ENCODE results near the gene NANOG.
"Not testable (repeated sequence)": the region's sequence is repeated elsewhere in the genome, so short reads cannot be mapped to it uniquely, and the experiment has no call there.

The NANOG gene

DNA sequence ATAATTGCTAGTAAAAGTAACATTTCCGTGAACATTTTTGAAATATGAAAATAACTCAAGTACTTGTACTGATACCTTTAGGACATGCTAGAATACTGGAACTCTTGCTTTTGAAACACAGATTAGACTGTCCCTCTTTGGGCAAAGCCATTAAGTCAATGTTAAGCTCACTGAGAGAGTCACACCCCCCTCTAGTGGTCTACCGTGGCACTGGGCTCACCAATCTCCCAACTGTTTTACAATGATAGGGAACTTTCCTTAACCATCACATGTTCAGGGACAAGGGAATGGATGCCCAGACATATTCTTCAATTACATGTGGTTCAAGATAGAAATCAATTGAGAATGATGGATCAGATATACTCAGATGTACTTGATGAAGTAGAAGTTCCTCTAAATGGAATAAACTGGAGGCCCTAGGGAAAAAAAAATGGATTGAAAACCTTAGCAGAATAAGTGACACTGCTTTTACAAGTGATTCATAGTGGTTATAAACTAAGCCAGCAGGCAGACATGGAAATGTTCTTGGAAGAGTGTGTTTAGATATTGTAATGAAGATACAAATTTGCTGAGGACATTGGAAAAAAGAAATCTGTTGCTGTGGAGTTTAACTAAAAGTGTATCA lies 17.8 kb downstream of the NANOG start:
- peak; percentile 91 for DNase-seq

DNA sequence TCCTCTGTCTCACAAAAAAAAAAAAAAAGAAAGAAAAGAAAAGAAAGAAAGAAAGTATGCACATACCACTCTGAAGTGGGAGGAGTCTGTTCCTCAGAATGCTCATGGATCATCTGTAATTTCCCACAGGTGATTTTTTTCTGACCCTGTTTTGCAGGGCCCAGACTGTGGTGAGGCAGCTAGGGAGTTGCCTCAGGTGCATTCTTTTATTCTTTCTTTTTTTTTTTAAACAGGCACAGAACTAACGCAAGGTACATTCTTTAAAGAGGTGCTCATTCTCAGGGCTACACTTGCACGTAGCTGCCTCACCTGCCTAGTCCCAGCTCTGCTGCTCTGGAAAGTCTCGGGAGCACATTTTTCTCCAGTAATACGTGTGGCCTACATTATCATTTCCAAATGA lies 36.6 kb downstream of the NANOG start:
- not testable (repeated sequence) for DNase-seq

DNA sequence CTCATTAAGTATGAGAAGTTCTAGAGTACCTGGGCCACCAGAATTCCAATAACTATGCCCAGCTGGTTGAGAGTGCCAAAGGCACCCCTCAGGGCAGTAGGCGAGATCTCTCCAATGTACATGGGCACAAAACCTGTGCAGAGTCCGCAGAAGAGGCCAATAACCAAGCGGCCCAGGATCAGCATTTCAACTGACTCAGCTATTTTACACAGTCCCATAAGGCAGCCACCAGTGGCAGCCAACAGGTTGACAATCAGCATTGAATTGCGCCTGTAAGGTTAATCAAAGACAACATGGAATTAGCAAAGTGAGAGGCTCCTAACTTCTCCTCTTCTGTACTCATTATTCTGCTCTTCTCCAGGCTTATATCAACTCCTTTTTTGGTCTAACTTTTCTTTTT lies 40.5 kb downstream of the NANOG start:
- not testable (repeated sequence) for DNase-seq

DNA sequence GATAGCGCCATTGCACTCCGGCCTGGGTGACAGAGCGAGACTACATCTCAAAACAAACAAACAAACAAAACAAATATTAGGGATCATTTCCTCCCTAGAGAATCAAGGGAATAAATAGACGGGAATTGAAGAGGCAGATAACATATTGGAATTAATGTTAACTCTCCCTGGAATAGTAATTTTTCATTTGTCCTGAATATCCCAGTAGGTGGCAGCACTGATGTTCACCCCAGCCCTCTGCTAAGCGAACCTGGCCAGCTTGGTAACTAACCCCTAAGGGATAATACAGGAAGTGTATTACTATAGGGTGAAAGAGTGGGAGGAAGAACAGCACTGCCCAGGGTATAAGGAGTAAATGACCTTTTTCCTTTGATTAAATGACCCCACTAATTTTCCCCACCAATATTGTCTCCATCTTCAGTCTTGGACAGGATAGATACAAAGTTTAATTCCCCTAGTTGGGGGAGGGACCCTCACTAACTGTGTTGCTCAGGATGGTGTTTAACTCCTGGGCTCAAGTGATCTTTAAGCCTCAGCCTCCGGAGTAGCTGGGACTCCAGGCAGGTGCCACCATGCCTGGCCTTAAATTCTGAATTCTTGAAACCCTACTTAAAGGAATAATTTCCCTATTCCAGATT lies 43.0 kb downstream of the NANOG start:
- peak; percentile 86 for DNase-seq

DNA sequence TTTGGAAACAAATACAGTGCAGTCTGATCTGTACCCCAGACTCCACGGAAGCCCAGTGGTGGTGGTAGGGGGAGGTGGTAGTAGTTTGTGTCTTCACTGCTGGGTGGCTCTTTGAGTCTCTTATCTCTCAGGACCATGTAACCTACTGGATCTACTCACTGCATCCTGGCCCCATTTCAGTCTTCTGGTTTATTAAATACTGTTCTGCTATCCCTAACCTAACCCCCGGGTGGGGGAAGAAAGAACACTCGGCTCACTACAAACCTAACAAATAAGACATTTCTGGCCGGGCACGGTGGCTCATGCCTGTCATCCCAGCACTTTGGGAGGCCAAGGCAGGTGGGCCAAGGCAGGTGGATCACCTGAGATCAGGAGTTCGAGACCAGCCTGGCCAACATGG lies 44.0 kb downstream of the NANOG start:
- peak; percentile 57 for DNase-seq

DNA sequence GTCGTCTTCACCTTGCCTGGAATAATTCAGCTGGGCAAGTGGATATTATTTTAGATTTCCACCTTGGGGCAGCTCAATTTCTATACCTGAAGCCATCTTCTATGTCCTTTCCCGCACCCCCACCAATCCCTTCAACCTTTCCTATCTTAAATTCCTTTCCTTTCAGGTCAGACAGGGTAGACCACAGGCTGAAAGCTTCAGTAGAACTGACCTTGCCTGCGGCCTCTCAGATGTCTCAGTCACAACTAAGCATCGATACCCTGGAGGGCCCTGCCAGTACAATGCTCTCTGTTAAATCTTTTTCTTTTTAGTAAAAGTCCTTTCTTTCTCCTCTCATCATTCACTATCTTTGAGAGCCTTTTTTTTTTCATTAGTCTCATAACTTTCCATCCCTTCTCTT lies 44.6 kb downstream of the NANOG start:
- no peak for DNase-seq

DNA sequence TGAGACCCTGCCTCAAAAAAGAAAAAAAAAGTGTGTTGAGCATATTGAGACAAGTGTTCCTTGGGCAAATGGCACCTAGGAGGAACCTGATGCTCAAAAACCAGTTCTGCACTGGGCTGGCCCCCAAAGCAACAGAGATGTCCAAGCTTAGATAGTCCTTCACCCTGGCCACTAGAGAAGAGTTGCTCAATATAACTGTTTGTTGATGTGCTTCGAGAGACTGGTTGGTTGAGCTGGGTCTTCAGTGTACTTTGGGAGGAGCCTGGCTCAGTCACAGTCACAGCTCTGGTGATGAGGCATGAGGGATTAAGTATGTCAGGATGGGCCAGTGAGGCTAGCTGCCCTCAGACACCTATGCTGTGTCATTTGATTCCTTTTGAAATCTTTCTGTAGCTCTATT lies 45.5 kb downstream of the NANOG start:
- no peak for DNase-seq

DNA sequence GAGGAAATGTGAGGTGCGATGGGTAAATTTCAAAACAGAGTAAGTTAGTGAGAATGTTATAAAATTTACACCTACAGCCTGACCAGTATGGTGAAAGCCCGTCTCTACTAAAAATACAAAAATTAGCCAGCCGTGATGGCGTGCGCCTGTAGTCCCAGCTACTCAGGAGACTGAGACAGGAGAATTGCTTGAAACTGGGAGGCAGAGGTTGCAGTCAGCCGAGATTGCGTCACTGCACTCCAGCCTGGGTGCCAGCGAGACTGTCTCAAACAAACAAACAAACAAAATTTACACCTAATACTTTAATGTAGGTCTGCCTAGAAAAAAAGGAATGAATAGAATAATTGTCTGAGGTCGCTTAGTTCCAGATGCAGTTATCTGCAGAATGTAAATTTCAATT lies 45.9 kb downstream of the NANOG start:
- DNase-seq, result no peak

DNA sequence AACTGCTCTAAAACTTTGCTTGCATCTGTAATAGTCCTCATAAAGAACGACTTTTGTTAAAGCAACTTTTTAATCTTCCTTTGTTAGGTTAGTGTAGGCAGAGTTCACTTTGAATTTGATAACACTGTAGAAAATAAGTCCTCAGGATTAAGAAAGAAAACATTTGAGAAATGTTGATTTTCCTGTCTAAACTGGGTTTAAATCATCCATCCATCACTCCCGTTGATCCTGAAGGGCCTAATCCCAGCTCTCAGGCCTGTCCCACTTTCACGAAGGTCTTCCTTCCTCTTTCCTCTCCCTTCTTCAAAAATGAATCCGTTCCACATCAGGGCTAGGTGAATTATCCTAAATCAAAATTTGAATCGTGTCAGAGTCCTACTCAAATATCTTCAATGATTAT lies 46.6 kb downstream of the NANOG start:
- DNase-seq, result no peak

DNA sequence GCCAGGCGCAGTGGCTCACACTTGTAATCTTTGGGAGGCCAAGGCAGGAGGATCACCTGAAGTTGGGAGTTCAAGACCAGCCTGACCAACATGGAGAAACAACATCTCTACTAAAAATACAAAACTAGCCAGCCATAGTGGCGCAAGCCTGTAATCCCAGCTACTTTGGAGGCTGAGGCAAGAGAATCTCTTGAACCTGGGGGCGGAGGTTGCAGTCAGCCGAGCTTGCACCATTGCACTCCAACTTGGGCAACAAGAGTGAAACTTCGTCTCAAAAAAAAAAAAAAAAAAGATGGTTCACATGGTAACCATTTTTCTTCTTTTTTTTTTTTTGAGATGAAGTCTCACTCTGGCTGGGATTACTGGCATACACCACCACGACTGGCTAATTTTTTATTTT lies 48.2 kb downstream of the NANOG start:
- DNase-seq, result no peak

DNA sequence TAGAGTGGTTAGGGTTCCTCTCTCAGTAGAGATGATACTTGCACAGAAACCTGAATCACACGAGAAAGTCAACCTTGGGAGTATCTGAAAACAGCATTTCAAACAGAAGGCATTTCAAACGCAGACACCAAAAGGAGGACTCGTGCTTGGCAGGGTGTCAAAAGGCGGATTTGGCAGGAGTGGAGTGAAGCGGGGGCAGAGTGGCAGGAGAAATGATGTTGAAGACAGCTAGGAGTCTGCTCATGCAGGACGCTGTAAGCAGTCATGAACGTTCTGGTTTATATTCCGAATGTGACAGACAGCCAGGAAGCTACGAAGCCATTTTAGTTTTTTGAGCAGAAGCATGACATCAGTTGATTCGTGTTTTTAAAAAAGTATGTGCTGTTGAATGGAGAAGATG lies 50.0 kb downstream of the NANOG start:
- not testable (repeated sequence) for DNase-seq

DNA sequence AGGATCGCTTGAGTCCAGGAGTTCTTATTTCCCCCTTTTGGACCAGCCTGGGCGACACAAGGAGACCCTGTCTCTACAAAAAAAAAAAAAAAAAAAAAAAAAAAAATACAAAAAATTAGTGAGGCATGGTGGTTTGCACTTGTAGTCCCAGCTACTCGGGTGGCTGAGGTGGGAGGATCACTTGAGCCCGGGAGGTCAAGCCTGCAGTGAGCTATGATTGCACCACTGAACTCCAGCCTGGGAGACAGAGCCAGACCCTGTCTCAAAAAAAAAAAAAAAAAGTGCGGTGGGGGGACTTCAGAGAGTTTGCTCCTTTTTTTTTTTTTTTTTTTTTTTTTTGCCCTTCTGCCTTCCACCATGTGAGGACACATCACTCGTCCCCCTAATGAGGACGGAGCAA lies 50.6 kb downstream of the NANOG start:
- not testable (repeated sequence) for DNase-seq

DNA sequence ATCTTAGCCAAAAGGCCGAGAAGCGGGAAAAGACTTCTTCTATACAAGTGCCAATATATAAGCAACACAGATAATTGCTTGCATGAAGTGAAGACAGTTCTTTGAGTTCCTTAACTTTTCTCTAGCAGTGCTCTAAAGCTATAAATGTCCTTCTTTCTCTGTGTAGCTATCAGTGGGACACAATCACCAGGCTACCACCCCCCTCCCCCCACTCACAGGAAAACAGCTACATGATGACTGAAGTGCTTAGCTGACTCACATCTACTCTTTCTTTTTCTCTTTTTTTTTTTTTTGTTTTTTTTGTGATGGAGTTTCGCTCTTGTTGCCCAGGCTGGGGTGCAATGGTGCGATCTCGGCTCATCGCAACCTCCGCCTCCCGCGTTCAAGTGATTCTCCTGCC lies 53.2 kb downstream of the NANOG start:
- not testable (repeated sequence) for DNase-seq

DNA sequence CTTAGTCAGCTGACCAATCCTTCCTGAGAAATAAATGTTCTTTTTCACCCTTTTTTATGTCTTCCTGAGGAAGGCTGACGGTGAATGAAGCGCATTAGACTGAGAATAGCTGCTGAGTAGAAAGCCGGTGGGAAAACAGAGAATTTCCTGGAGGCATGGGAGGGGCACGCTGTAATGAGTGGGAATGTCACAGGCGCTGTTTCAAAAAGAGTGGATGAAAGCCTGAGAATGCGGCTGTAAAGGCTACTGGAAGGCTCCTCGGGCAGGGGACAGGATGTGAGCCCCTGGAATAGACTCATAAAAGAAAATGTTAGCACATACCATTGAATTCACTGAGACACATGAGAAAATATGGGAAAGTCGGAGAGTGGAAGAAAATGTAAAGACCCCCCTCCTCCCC lies 53.9 kb downstream of the NANOG start:
- DNase-seq, result not testable (repeated sequence)

DNA sequence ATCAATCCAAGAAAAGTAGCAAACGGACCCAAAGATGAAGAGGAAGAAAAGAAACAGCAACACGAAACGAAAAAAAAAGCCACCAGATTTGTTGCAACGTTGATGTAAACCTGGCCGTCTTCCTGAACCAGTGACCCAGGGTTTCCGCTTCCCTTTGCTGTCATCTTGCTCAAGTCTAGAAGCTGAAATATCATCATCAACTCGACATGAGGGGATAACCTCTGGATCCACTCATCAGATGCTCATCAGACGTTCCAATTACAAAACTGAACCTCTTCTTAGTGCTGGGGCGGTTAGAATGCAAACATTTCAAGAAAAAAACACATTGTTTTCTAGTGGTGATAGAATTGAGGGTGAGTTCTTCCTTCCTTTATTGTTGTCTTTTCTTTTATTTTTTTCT lies 54.4 kb downstream of the NANOG start:
- peak; percentile 42 for DNase-seq

DNA sequence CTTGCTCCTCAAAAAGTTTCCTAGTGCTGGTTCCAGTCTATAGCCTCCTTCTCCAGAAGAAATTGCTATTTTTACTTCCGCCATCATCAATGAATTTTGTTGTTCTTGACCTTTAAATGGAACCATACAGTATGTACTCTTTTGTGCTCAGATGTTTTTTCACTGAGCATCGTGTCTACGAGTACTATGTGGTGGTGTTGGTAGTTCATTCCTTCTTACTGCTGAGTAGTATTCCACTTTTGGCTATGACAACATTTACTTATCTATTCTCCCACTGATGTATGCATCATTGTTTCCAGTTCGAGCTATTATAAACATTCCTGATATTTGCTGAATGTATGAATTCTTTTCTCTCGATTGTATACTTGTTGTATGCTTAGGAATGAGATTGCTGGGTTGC lies 54.9 kb downstream of the NANOG start:
- DNase-seq, result peak; percentile 34

DNA sequence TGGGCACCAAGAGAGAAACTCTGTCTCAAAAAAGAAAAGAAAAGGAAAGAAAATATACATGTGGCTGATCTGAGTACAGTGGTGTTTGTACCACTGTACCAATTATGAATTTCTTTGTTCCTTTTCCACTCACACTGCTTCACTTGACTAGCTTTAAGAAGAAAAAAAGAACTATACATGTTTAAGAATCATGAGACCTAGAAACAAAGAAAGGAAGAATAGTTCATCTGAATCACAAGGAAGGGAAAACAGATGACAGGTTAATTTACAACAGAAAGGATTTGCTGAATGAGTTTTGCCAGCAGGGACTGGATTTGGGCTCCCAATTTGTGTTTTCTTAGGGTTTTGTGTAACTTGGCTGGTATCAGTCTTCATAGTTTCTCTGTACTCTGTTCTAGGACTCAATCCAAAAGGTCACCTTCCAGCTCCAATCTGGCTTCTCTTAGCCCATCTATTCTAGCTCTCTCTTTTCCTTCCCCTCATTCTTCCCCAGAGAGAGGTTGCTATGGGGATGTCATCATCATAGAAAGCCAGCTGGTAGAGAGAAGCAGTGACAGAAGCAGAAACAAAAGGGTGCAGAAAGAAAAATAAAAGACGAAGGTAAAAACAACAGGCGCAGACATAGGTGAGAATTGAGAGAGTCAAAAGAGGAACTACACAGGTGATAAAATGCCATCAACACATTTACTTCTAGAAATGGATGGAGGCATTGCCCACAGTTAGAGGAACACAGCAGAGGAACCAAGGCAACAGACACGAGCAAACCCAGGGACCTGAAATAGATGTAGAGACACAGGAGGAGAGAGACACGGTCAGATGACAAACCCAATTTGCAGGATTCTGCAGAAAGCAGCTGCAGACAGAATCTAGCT lies 58.3 kb downstream of the NANOG start:
- not testable (repeated sequence) for DNase-seq

DNA sequence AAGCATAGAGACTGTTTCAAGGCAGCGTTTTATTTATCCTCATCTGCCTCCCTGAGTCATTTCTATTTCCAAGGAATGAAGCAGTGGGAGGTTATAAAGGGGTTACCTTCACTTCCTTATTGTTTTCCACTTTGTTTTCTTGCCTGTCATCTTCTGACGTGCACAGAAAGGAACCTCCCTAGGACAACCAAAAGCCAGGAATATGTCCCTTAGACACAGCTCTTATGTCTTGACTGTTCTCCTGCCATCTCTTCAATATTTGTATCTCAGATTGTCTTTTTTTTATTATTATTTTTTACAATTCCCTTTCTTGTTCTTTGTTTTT lies 58.9 kb downstream of the NANOG start:
- DNase-seq, result not testable (repeated sequence)

All from hematopoietic multipotent progenitor cell treated with erythropoietin and hydrocortisone succinate and interleukin-3 and kit ligand, for 4 days (in vitro differentiated cells).